B cell (primary cell): ENCODE data around the gene PLD3. TPM values are rescaled to one million over a fixed set of nuclear protein-coding genes. Genes with fewer than 3 reads are reported as not detected.

Experiments used
- ATAC-seq: fragments of 200-7000 bp; cut with Tn5 transposase; one replicate; pipeline ENCODE4 v1.10.0; 2021; ENCODE audit warnings: low read depth, mild to moderate bottlenecking, moderate number of reproducible peaks, moderate library complexity
- CTCF ChIA-PET: fragments of 350-600 bp; sonication (Branson Sonifier 250); formaldehyde crosslinking; loops from one replicate; lab custom pipeline; 2021; ENCODE audit warnings: antibody characterized with exemption, inconsistent platforms; lab: Charles Lee
- POLR2A ChIA-PET: fragments of 350-600 bp; sonication (Branson Sonifier 250); formaldehyde crosslinking; loops from one replicate; lab custom pipeline; 2021; ENCODE audit warnings: antibody characterized with exemption; lab: Charles Lee
- DNase-seq: peaks from one replicate; pipeline ENCODE4 v3.0.0; 2013
- H2AFZ ChIP-seq: 2 replicates; pipeline ENCODE4 v1.6.1; 2012; ENCODE audit warnings: mild to moderate bottlenecking, low read depth, low read length; ENCODE audit not compliant: insufficient read depth, poor library complexity, severe bottlenecking
- H3K27ac ChIP-seq, 2 donors: 1 replicate in 1 of 2; 2 replicates in 1 of 2; pipeline ENCODE4 v1.5.1; 2012 to 2013; ENCODE audit warnings: low read length in 2 of 2, mild to moderate bottlenecking in 2 of 2, moderate library complexity in 1 of 2
- H3K27me3 ChIP-seq, 4 experiments: fragments of 200-600 bp in 1 of 4; sonication (generic) in 1 of 4; replicated peaks in 1 of 4; 1 replicate in 2 of 4; 2 replicates in 2 of 4; pipeline versions ENCODE4 v1.6.1 to v1.7.0; 2013 to 2016; ENCODE audit warnings: low read length in 3 of 4, mild to moderate bottlenecking in 2 of 4, mixed read lengths in 1 of 4, moderate library complexity in 1 of 4; ENCODE audit not compliant: insufficient read depth in 4 of 4, control insufficient read depth in 3 of 4; ENCODE audit errors: control extremely low read depth in 1 of 4
- H3K36me3 ChIP-seq, 2 experiments: replicated peaks in 1 of 2; 1 replicate in 1 of 2; 2 replicates in 1 of 2; pipeline versions ENCODE4 v1.6.1 to v1.7.1; 2013; ENCODE audit warnings: low read length in 1 of 2; ENCODE audit not compliant: insufficient read depth in 2 of 2, control insufficient read depth in 1 of 2; ENCODE audit errors: control extremely low read depth in 1 of 2, extremely low read depth in 1 of 2
- H3K4me1 ChIP-seq, 2 donors: fragments of 200-600 bp in 1 of 2; sonication (generic) in 1 of 2; 1 replicate in 1 of 2; 2 replicates in 1 of 2; pipeline versions ENCODE4 v1.5.1 to v1.6.1; 2013 to 2017; ENCODE audit warnings: low read length in 2 of 2; ENCODE audit not compliant: control insufficient read depth in 2 of 2, insufficient read depth in 2 of 2
- H3K4me2 ChIP-seq: replicated peaks from 2 replicates; pipeline ENCODE3; 2012; ENCODE audit warnings: mild to moderate bottlenecking, low read depth, low read length; ENCODE audit not compliant: poor library complexity, severe bottlenecking
- H3K4me3 ChIP-seq, 5 experiments: fragments of 200-600 bp in 1 of 5; sonication (generic) in 1 of 5; 1 replicate in 3 of 5; 2 replicates in 2 of 5; pipeline versions ENCODE4 v1.5.1 to v1.7.0; 2011 to 2016; ENCODE audit warnings: low read length in 4 of 5, mild to moderate bottlenecking in 4 of 5, low read depth in 2 of 5, control low read depth in 1 of 5, moderate library complexity in 1 of 5; ENCODE audit not compliant: insufficient read depth in 1 of 5; ENCODE audit errors: control extremely low read depth in 1 of 5, extremely low read depth in 1 of 5
- H3K79me2 ChIP-seq: fragments of 200-600 bp; sonication (generic); one replicate; pipeline ENCODE4 v1.6.0; 2016; ENCODE audit warnings: low read length; ENCODE audit not compliant: control insufficient read depth, insufficient read depth
- H3K9ac ChIP-seq: fragments of 200-600 bp; sonication (generic); 2 replicates; pipeline ENCODE4 v1.6.1; 2017; ENCODE audit warnings: mild to moderate bottlenecking, low read length, moderate library complexity
- H3K9me3 ChIP-seq, 3 donors: one replicate each; pipeline versions ENCODE4 v1.6.1 to v1.7.1; 2013; ENCODE audit warnings: low read length in 2 of 3; ENCODE audit not compliant: control insufficient read depth in 2 of 3, insufficient read depth in 1 of 3; ENCODE audit errors: control extremely low read depth in 1 of 3
- H4K20me1 ChIP-seq: 2 replicates; pipeline ENCODE4 v1.6.0; 2012; ENCODE audit warnings: mild to moderate bottlenecking, low read length; ENCODE audit not compliant: insufficient read depth, control insufficient read depth, poor library complexity, severe bottlenecking
- H3K27ac Mint-ChIP-seq: one replicate; pipeline ENCODE4 v1.8.0; 2021; ENCODE audit warnings: mixed read lengths
- H3K27me3 Mint-ChIP-seq: one replicate; pipeline ENCODE4 v1.8.0; 2021; ENCODE audit warnings: mixed read lengths
- H3K4me1 Mint-ChIP-seq: one replicate; pipeline ENCODE4 v1.8.0; 2021; ENCODE audit warnings: mixed read lengths
- H3K4me3 Mint-ChIP-seq: one replicate; pipeline ENCODE4 v1.8.0; 2021; ENCODE audit warnings: mixed read lengths
- H3K9me3 Mint-ChIP-seq: one replicate; pipeline ENCODE4 v1.8.0; 2022; ENCODE audit warnings: mixed read lengths; ENCODE audit not compliant: insufficient read depth
- EZH2 ChIP-seq: IDR thresholded peaks from 2 replicates; pipeline ENCODE4 v1.6.1; 2012; ENCODE audit warnings: borderline replicate concordance, low read depth, mild to moderate bottlenecking, moderate library complexity, low read length; ENCODE audit not compliant: insufficient read depth, poor library complexity, severe bottlenecking
- WGBS: methylation state at CpG from one replicate; pipeline ENCODE4 v1.1.5; 2013; ENCODE audit warnings: missing lambda C conversion rate; ENCODE audit not compliant: insufficient coverage; 5-methylcytosine and 5-hydroxymethylcytosine counted together
- intact Hi-C: fragments of 100-400 bp; cut with micrococcal nuclease; formaldehyde crosslinking; loops from one replicate; pipeline ENCODE4 v1.10.0; 2022
- polyA plus RNA-seq: library from polyadenylated mRNA; depleted of rRNA; stranded (reverse); fragments of >200 nt; gene quantifications from 2 replicates; pipeline ENCODE4 v1.2.3, GENCODE V29; 2012
- total RNA-seq, 2 donors: library from RNA; stranded (reverse); fragments of 120-200 nt in 1 of 2; gene quantifications; 1 replicate in 1 of 2; 2 replicates in 1 of 2; pipeline versions ENCODE4 v1.2.3 to v1.2.4, GENCODE V29; 2013 to 2022
- TF ChIP-seq, protein P1 (sequence below): fragments of 200-600 bp; IDR thresholded peaks from one replicate; pipeline ENCODE4 v1.8.0; 2022; ENCODE audit warnings: antibody characterized with exemption, mild to moderate bottlenecking

The PLD3 gene
- total and polyA plus RNA-seq, 2 donors (not counting 1 experiment from before 2014, with no cell fraction given), result 61.7 to 153 TPM

DNA sequence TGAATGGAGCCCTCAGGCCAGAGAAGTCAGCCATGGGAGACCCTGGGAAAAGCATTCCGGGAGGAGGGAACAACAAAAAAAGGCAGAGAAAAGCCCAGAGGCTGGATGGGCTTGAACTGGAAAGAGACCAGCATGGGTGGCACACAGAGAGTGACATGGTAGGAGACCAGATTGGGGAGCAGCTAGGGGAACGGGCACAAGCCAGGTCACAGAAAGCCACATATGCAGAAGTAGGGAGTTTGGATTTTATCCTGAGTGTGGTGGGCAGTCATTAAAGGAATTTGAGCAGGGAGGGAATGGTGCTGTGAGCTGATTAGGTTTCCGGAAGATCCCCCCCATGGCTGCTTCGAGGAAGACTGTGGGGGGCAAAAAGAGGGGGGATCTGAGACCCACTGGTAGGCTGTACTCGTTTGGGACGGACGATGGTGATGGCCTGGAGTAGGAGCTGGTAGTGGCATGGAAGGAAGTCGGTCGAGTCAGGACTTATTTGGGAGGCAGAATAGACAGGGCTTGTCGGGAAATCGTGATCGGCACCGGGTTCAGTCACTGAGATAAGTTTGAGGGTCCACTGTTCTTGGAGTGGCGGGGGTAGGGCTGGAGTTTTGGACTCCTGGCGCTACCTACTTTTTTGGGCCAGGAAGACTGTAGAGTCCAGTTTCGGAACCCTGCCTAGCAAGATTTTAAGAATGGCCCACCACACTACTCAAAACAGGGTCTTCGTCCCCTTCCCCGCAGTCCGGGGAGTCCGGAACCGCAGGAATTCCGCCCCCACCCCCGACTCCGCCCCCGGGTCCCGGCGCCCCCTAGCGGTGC, 76.3 kb downstream of the PLD3 start:
- peaks cover 29% of the 10 kb centered on the region for H3K4me1 Mint-ChIP-seq
- DNase-seq (no peak), ATAC-seq (no peak)
- H3K4me2 ChIP-seq, result peak overlapping the region; percentile 92
- peak overlapping the region; percentile 58 to 89 (median 82) for H3K4me3 ChIP-seq
- TF ChIP-seq, protein P1, sequence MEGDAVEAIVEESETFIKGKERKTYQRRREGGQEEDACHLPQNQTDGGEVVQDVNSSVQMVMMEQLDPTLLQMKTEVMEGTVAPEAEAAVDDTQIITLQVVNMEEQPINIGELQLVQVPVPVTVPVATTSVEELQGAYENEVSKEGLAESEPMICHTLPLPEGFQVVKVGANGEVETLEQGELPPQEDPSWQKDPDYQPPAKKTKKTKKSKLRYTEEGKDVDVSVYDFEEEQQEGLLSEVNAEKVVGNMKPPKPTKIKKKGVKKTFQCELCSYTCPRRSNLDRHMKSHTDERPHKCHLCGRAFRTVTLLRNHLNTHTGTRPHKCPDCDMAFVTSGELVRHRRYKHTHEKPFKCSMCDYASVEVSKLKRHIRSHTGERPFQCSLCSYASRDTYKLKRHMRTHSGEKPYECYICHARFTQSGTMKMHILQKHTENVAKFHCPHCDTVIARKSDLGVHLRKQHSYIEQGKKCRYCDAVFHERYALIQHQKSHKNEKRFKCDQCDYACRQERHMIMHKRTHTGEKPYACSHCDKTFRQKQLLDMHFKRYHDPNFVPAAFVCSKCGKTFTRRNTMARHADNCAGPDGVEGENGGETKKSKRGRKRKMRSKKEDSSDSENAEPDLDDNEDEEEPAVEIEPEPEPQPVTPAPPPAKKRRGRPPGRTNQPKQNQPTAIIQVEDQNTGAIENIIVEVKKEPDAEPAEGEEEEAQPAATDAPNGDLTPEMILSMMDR, result no peak
- TF ChIP-seq EZH2, result no peak
- H3K4me3 Mint-ChIP-seq, result peak overlapping the region; percentile 98
- H3K9me3 Mint-ChIP-seq, result no peaks in the 10 kb centered on the region
- H2AFZ ChIP-seq, result peak overlapping the region; percentile 81
- intact Hi-C loops, result loop anchor here (1.0 kb wide), 1 partner anchor 145 kb away; no protein-coding TSS in a partner anchor
- peaks cover 0 to 9% of the 10 kb centered on the region in 2 experiments for H3K36me3 ChIP-seq
- ChIA-PET CTCF (interaction anchor here (0.7 to 9.5 kb wide), 5 partner anchors 11 to 120 kb away, joined by 3 to 86 read pairs (median 5); partner anchors contain the start of genes BLVRB, SERTAD3 and SPTBN4), POLR2A (interaction anchor here (1.2 to 5.8 kb wide), 3 partner anchors 9 to 41 kb away, joined by 3 to 63 read pairs (median 12); partner anchors contain the start of genes BLVRB, SERTAD3 and SPTBN4)
- H3K4me1 ChIP-seq, result peaks cover 14 to 28% of the 10 kb centered on the region in 2 donors
- peak overlapping the region; percentile 85 for H3K9ac ChIP-seq
- no peaks in the 10 kb centered on the region for H4K20me1 ChIP-seq
- H3K27me3 ChIP-seq, result no peaks in the 10 kb centered on the region
- peak overlapping the region; percentile 84 to 93 for H3K27ac ChIP-seq
- WGBS, result 4% methylated on average over 24 of the region's 28 CpGs
- H3K27me3 Mint-ChIP-seq, result no peaks in the 10 kb centered on the region
- H3K27ac Mint-ChIP-seq, result peak overlapping the region; percentile 98
- H3K79me2 ChIP-seq, result peaks cover 26% of the 10 kb centered on the region
- no peaks in the 10 kb centered on the region for H3K9me3 ChIP-seq
